OCI-LY3 (cell line): ENCODE data around the gene ST6GAL1.

Experiments
- CTCF ChIP-seq: fragments of 200-600, 300-600 bp; sonication (generic); IDR thresholded peaks from 2 replicates; pipeline ENCODE4 v1.5.1; 2014; ENCODE audit warnings: antibody characterized with exemption, low read length, low read depth
- EZH2phosphoT487 ChIP-seq: fragments of 200-600 bp; shearing (Covaris generic); IDR thresholded peaks from 2 replicates; pipeline ENCODE4 v1.6.1; 2018; ENCODE audit warnings: antibody characterized with exemption, mixed run types, low read depth

GRCh38 chr3:186964616-186965015 is 34.3 kb downstream of the ST6GAL1 start:
- TF ChIP-seq CTCF (no peak), EZH2phosphoT487 (no peak)
